ENCODE data around the gene GRAMD1B. TPM values are rescaled to one million over a fixed set of nuclear protein-coding genes. Genes with fewer than 3 reads are reported as not detected.

Gene GRAMD1B
- total RNA-seq, 1 experiment from 2014 or later: 82.1 TPM

DNA sequence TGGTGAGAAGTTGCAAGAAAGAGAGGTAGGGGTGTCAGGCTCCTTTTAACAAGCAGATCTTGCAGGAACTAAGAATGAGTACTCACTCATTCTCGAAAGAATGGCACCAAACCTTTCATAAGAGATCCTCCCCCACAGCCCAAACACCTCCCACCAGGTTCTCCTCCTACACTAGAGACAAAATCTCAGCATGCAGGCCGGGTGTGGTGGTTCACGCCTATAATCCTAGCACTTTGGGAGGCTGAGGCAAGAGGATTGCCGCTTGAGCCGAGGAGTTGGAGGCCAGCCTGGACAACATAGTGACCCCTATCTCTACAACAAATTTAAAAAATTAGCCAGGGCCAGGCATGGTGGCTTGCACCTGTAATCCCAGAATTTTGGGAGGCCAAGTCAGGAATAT is 11.1 kb downstream of the GRAMD1B start:
- peaks cover 27% of the 10 kb centered on the region for H3K4me1 ChIP-seq (ENCODE audit: insufficient read depth, low read length)

GRCh38 chr11:123443851-123444623 is 14.0 kb downstream of the GRAMD1B start:
- H3K4me2 ChIP-seq (ENCODE audit: low read length): no peak overlapping the region
- H3K4me3 ChIP-seq (ENCODE audit: low read length): no peak overlapping the region
- DNase-seq: no peak
- POLR2A ChIA-PET (ENCODE audit: unreplicated experiment): interaction anchor here (0.7 kb wide), 1 partner anchor 1684 kb away, joined by 3 read pairs; no protein-coding TSS in a partner anchor
- H3K27ac ChIP-seq (ENCODE audit: low read length): no peak overlapping the region
- H3K79me2 ChIP-seq (ENCODE audit: low read length): peaks cover 69% of the 10 kb centered on the region
- no peaks in the 10 kb centered on the region for H3F3A ChIP-seq (ENCODE audit: low read length, unreplicated experiment)
- no peaks in the 10 kb centered on the region for H3K27me3 ChIP-seq (ENCODE audit: low read length)
- BruUV-seq (replicated peaks): no TSS peak
- CTCF ChIA-PET: no interaction called here
- H3K36me3 ChIP-seq (ENCODE audit: low read depth, low read length): peaks cover 3% of the 10 kb centered on the region
- H3K9me3 ChIP-seq (ENCODE audit: low read length): no peaks in the 10 kb centered on the region
- H3K9me2 ChIP-seq (replicated peaks; ENCODE audit: low read length): no peaks in the 10 kb centered on the region
- no peaks in the 10 kb centered on the region for H4K20me1 ChIP-seq (ENCODE audit: low read length)
- TF ChIP-seq, protein P1, sequence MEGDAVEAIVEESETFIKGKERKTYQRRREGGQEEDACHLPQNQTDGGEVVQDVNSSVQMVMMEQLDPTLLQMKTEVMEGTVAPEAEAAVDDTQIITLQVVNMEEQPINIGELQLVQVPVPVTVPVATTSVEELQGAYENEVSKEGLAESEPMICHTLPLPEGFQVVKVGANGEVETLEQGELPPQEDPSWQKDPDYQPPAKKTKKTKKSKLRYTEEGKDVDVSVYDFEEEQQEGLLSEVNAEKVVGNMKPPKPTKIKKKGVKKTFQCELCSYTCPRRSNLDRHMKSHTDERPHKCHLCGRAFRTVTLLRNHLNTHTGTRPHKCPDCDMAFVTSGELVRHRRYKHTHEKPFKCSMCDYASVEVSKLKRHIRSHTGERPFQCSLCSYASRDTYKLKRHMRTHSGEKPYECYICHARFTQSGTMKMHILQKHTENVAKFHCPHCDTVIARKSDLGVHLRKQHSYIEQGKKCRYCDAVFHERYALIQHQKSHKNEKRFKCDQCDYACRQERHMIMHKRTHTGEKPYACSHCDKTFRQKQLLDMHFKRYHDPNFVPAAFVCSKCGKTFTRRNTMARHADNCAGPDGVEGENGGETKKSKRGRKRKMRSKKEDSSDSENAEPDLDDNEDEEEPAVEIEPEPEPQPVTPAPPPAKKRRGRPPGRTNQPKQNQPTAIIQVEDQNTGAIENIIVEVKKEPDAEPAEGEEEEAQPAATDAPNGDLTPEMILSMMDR (conservative IDR thresholded peaks at IDR 0.05; ENCODE audit: low read depth, low read length): no peak
- TF ChIP-seq EZH2 (IDR thresholded peaks at IDR 0.05; ENCODE audit: low read length, unreplicated experiment) (no peak), EZH2phosphoT487 (IDR thresholded peaks at IDR 0.05; ENCODE audit: borderline replicate concordance, low read length) (no peak)
- ATAC-seq: no peak
- H3K4me1 ChIP-seq (ENCODE audit: insufficient read depth, low read length): peaks cover 9% of the 10 kb centered on the region; the same call in 1 of the 2 replicates
- H3K9ac ChIP-seq (ENCODE audit: low read length): no peak overlapping the region
- H2AFZ ChIP-seq (ENCODE audit: low read length): no peak overlapping the region
- intact Hi-C loops (cut with micrococcal nuclease): no loop called here

More for the DNA sequence above, 11.1 kb downstream of the GRAMD1B start:
- no peak overlapping the region for H2AFZ ChIP-seq (ENCODE audit: low read length)
- no peak overlapping the region for H3K9ac ChIP-seq (ENCODE audit: low read length)
- CTCF ChIA-PET: no interaction called here
- no peaks in the 10 kb centered on the region for H3K9me2 ChIP-seq (replicated peaks; ENCODE audit: low read length)
- no peaks in the 10 kb centered on the region for H4K20me1 ChIP-seq (ENCODE audit: low read length)
- H3K4me2 ChIP-seq (ENCODE audit: low read length): no peak overlapping the region
- H3K79me2 ChIP-seq (ENCODE audit: low read length): peaks cover 81% of the 10 kb centered on the region
- ATAC-seq: no peak
- TF ChIP-seq EZH2 (IDR thresholded peaks at IDR 0.05; ENCODE audit: low read length, unreplicated experiment): no peak
- TF ChIP-seq, protein P1 (conservative IDR thresholded peaks at IDR 0.05; ENCODE audit: low read depth, low read length): no peak
- TF ChIP-seq EZH2phosphoT487 (IDR thresholded peaks at IDR 0.05; ENCODE audit: borderline replicate concordance, low read length): no peak
- H3K27me3 ChIP-seq (ENCODE audit: low read length): no peaks in the 10 kb centered on the region
- no peaks in the 10 kb centered on the region for H3K9me3 ChIP-seq (ENCODE audit: low read length)
- peaks cover 11% of the 10 kb centered on the region for H3K36me3 ChIP-seq (ENCODE audit: low read depth, low read length)
- no TSS peak for BruUV-seq (replicated peaks)
- POLR2A ChIA-PET (ENCODE audit: unreplicated experiment): no interaction called here
- intact Hi-C loops (cut with micrococcal nuclease): no loop called here
- H3K4me3 ChIP-seq (ENCODE audit: low read length): no peak overlapping the region
- no peak for DNase-seq
- H3F3A ChIP-seq (ENCODE audit: low read length, unreplicated experiment): no peaks in the 10 kb centered on the region
- no peak overlapping the region for H3K27ac ChIP-seq (ENCODE audit: low read length)

- ChIA-PET POLR2A (ENCODE audit: unreplicated experiment) (no interaction called here), CTCF (no interaction called here)
- Histone ChIP-seq H3K79me2 (ENCODE audit: low read length) (peaks cover 69% of the 10 kb centered on the region), H2AFZ (ENCODE audit: low read length) (no peak overlapping the region), H3K36me3 (ENCODE audit: low read depth, low read length) (peaks cover 5% of the 10 kb centered on the region), H3K9me2 (replicated peaks; ENCODE audit: low read length) (no peaks in the 10 kb centered on the region), H3K27ac (ENCODE audit: low read length) (peak overlapping the region; percentile 98; the same call in 1 of the 2 replicates), H3K9me3 (ENCODE audit: low read length) (no peaks in the 10 kb centered on the region), H3K27me3 (ENCODE audit: low read length) (no peaks in the 10 kb centered on the region), H3K9ac (ENCODE audit: low read length) (no peak overlapping the region), H3K4me1 (ENCODE audit: insufficient read depth, low read length) (peaks cover 31% of the 10 kb centered on the region), H3F3A (ENCODE audit: low read length, unreplicated experiment) (peaks cover 4% of the 10 kb centered on the region), H3K4me2 (ENCODE audit: low read length) (no peak overlapping the region), H4K20me1 (ENCODE audit: low read length) (no peaks in the 10 kb centered on the region), H3K4me3 (ENCODE audit: low read length) (no peak overlapping the region)
- no TSS peak for BruUV-seq (replicated peaks)
- TF ChIP-seq EZH2phosphoT487 (IDR thresholded peaks at IDR 0.05; ENCODE audit: borderline replicate concordance, low read length): no peak
- no peak for TF ChIP-seq EZH2 (IDR thresholded peaks at IDR 0.05; ENCODE audit: low read length, unreplicated experiment)
- TF ChIP-seq, protein P1 (conservative IDR thresholded peaks at IDR 0.05; ENCODE audit: low read depth, low read length): no peak
- ATAC-seq (no peak), DNase-seq (no peak)
- intact Hi-C loops (cut with micrococcal nuclease): no loop called here
These were observed 18.8 kb downstream of the GRAMD1B start for GRCh38 chr11:123448823-123449222.
